HepG2 (cell line): Measurements from ENCODE around the gene ZNF608. TPM values are rescaled to one million over a fixed set of nuclear protein-coding genes. Genes with fewer than 3 reads are reported as not detected.

Source experiments
- GMEB2 ChIP-seq: IDR thresholded peaks from 2 replicates; pipeline ENCODE4 v1.6.1; 2016; ENCODE audit warnings: missing biosample characterization, missing genetic modification reagents, low read depth
- IKZF1 ChIP-seq: fragments of 450-650 bp; IDR thresholded peaks from 2 replicates; pipeline ENCODE4 v1.7.1; 2016
- YEATS4 ChIP-seq: sonication (generic); formaldehyde crosslinking; IDR thresholded peaks from 2 replicates; pipeline ENCODE4 v1.4.0; 2020; ENCODE audit warnings: missing genetic modification reagents, borderline replicate concordance
- ZHX2 ChIP-seq, 2 experiments: sonication (generic) in 1 of 2; formaldehyde crosslinking in 1 of 2; IDR thresholded peaks; 2 replicates each; pipeline versions ENCODE4 v1.6.1 to v1.9.0; 2014 to 2022; ENCODE audit warnings: antibody characterized with exemption in 1 of 2, borderline replicate concordance in 1 of 2, inconsistent platforms in 1 of 2, low read depth in 1 of 2, missing genetic modification reagents in 1 of 2
- ZNF10 ChIP-seq: sonication (generic); formaldehyde crosslinking; IDR thresholded peaks from 2 replicates; pipeline ENCODE4 v1.4.0; 2020; ENCODE audit warnings: mild to moderate bottlenecking, low read depth, missing genetic modification reagents, borderline replicate concordance
- ZNF180 ChIP-seq: sonication (generic); formaldehyde crosslinking; IDR thresholded peaks from 2 replicates; pipeline ENCODE4 v1.4.0; 2020; ENCODE audit warnings: low read depth, missing genetic modification reagents, borderline replicate concordance
- ZNF44 ChIP-seq: sonication (generic); formaldehyde crosslinking; IDR thresholded peaks from 2 replicates; pipeline ENCODE4 v1.5.1; 2020; ENCODE audit warnings: mild to moderate bottlenecking, missing genetic modification reagents
- polyA plus RNA-seq, 8 experiments: library from polyadenylated mRNA; depleted of rRNA in 3 of 8; stranded (reverse) in 7 of 8; unstranded in 1 of 8; fragments of >200 nt; fragmentation: Illumina TruSeq in 4 of 8; extraction: Trizol in 4 of 8; gene quantifications; 2 replicates each; pipeline versions ENCODE4 v1.2.1 to v1.2.3, GENCODE V29; 2011 to 2016; ENCODE audit warnings: low read depth in 4 of 8, missing spikeins in 1 of 8, mixed read lengths in 1 of 8; ENCODE audit not compliant: insufficient read depth in 1 of 8
- total RNA-seq, 5 experiments: library from RNA; depleted of rRNA; stranded (reverse); fragments of >200 nt; fragmentation: Illumina TruSeq; extraction: Trizol; gene quantifications; 2 replicates each; pipeline ENCODE4 v1.2.3, GENCODE V29; 2016; ENCODE audit warnings: low read depth in 1 of 5

Gene ZNF608
- total and polyA plus RNA-seq, 2 of the 13 experiments (the other 11 are each of a cell fraction or from before 2014, with no cell fraction given): 0.66 to 0.91 TPM

- TF ChIP-seq GMEB2 (CRISPR knock-in tag) (no peak), ZNF44 (no peak), YEATS4 (CRISPR knock-in tag) (no peak), ZNF180 (CRISPR knock-in tag) (no peak), ZHX2 (IDR thresholded peaks at IDR 0.05; ENCODE audit: low read depth) (no peak), ZHX2 (CRISPR knock-in tag; IDR thresholded peaks at IDR 0.05; ENCODE audit: borderline replicate concordance) (no peak), ZNF10 (CRISPR knock-in tag) (no peak), IKZF1 (no peak)
Observed at GRCh38 chr5:124713595-124713994, 32.8 kb downstream of the ZNF608 start (continued).
